ENCODE results near the gene PPP1R14D.

The PPP1R14D gene

GRCh38 chr15:40858706-40859105 is 30.2 kb upstream of the PPP1R14D start:
- DNase-seq (ENCODE audit: insufficient read length, low spot score) (no peak), FAIRE-seq (no peak)

GRCh38 chr15:40857601-40858341 is 29.3 kb upstream of the PPP1R14D start:
- DNase-seq (ENCODE audit: insufficient read length, low spot score) (peak; percentile 89), FAIRE-seq (no peak)
- TF ChIP-seq CTCF (IDR thresholded peaks at IDR 0.05; ENCODE audit: insufficient read depth, missing control alignments) = peak; percentile 89

More at GRCh38 chr15:40858706-40859105, 30.2 kb upstream of the PPP1R14D start:
- TF ChIP-seq CTCF (IDR thresholded peaks at IDR 0.05; ENCODE audit: insufficient read depth, missing control alignments) = no peak

GRCh38 chr15:40856746-40857145 is 28.2 kb upstream of the PPP1R14D start:
- no peak for FAIRE-seq
- TF ChIP-seq CTCF (IDR thresholded peaks at IDR 0.05; ENCODE audit: insufficient read depth, missing control alignments) = no peak
- DNase-seq (ENCODE audit: insufficient read length, low spot score) = no peak

GRCh38 chr15:40855706-40856234 is 27.3 kb upstream of the PPP1R14D start:
- no peak for TF ChIP-seq CTCF (IDR thresholded peaks at IDR 0.05; ENCODE audit: insufficient read depth, missing control alignments)
- no peak for FAIRE-seq
- no peak for DNase-seq (ENCODE audit: insufficient read length, low spot score)

GRCh38 chr15:40854161-40854560 is 25.7 kb upstream of the PPP1R14D start:
- TF ChIP-seq CTCF (IDR thresholded peaks at IDR 0.05; ENCODE audit: insufficient read depth, missing control alignments) = no peak
- FAIRE-seq (no peak), DNase-seq (ENCODE audit: insufficient read length, low spot score) (no peak)

GRCh38 chr15:40853241-40853890 is 24.9 kb upstream of the PPP1R14D start:
- no peak for DNase-seq (ENCODE audit: insufficient read length, low spot score)
- TF ChIP-seq CTCF (IDR thresholded peaks at IDR 0.05; ENCODE audit: insufficient read depth, missing control alignments) = no peak
- FAIRE-seq = no peak

- no peak for DNase-seq (ENCODE audit: insufficient read length, low spot score)
- FAIRE-seq = no peak
- no peak for TF ChIP-seq CTCF (IDR thresholded peaks at IDR 0.05; ENCODE audit: insufficient read depth, missing control alignments)
These were observed 24.0 kb upstream of the PPP1R14D start for GRCh38 chr15:40852529-40852928.
